DND-41 (cell line): ENCODE measurements around the gene RUNX2.
A peak's percentile ranks its signal among the peaks of the same experiment; 100 is the strongest.

Experiments
- ATAC-seq: fragments of 200-7000 bp; cut with Tn5 transposase; 3 replicates; pipeline ENCODE4 v1.9.1; 2021; ENCODE audit warnings: low read depth; ENCODE audit not compliant: insufficient read depth
- DNase-seq: peaks from one replicate; pipeline ENCODE4 v3.0.0-alpha.2; 2020
- H2AFZ ChIP-seq: 2 replicates; pipeline ENCODE4 v1.6.0; 2012; ENCODE audit warnings: low read depth, low read length
- H3K27ac ChIP-seq: 2 replicates; pipeline ENCODE4 v1.5.1; 2012; ENCODE audit warnings: low read length, inconsistent platforms
- H3K27me3 ChIP-seq: fragments of 200-600 bp; sonication (generic); 2 replicates; pipeline ENCODE4 v1.6.0; 2012; ENCODE audit warnings: low read length, mild to moderate bottlenecking, inconsistent platforms; ENCODE audit not compliant: insufficient read depth, poor library complexity
- H3K36me3 ChIP-seq: 2 replicates; pipeline ENCODE4 v1.5.1; 2012; ENCODE audit warnings: low read length, inconsistent platforms; ENCODE audit not compliant: insufficient read depth
- H3K4me1 ChIP-seq: 2 replicates; pipeline ENCODE4 v1.5.1; 2012; ENCODE audit warnings: mild to moderate bottlenecking, low read length; ENCODE audit not compliant: insufficient read depth
- H3K4me2 ChIP-seq: 2 replicates; pipeline ENCODE4 v1.6.0; 2012; ENCODE audit warnings: mild to moderate bottlenecking, moderate library complexity, low read length, inconsistent platforms; ENCODE audit not compliant: insufficient read depth
- H3K4me3 ChIP-seq, 2 experiments: fragments of 200-600 bp in 1 of 2; shearing (Covaris generic) in 1 of 2; 2 replicates each; pipeline ENCODE4 v1.5.1; 2012 to 2016; ENCODE audit warnings: inconsistent platforms in 2 of 2, low read length in 2 of 2, mild to moderate bottlenecking in 2 of 2, low read depth in 1 of 2, moderate library complexity in 1 of 2
- H3K79me2 ChIP-seq: 2 replicates; pipeline ENCODE4 v1.6.0; 2012; ENCODE audit warnings: low read length, inconsistent platforms; ENCODE audit not compliant: insufficient read depth
- H3K9ac ChIP-seq: 2 replicates; pipeline ENCODE4 v1.6.0; 2012; ENCODE audit warnings: low read depth, mild to moderate bottlenecking, inconsistent platforms, low read length, moderate library complexity
- H3K9me3 ChIP-seq: 2 replicates; pipeline ENCODE4 v1.5.1; 2012; ENCODE audit warnings: low read length, moderate library complexity, mild to moderate bottlenecking, inconsistent platforms; ENCODE audit not compliant: insufficient read depth, severe bottlenecking
- H4K20me1 ChIP-seq: 2 replicates; pipeline ENCODE4 v1.6.0; 2012; ENCODE audit warnings: low read length; ENCODE audit not compliant: insufficient read depth
- CTCF ChIP-seq: IDR thresholded peaks from 2 replicates; pipeline ENCODE4 v1.5.1; 2012; ENCODE audit warnings: borderline replicate concordance, low read length, moderate library complexity, mild to moderate bottlenecking; ENCODE audit not compliant: poor library complexity, severe bottlenecking; ENCODE audit errors: extremely low read depth
- EZH2 ChIP-seq: IDR thresholded peaks from 3 replicates; pipeline ENCODE4 v1.6.1; 2012; ENCODE audit warnings: borderline replicate concordance, low read depth, mild to moderate bottlenecking, moderate library complexity, low read length, inconsistent platforms; ENCODE audit not compliant: severe bottlenecking

Gene RUNX2

GRCh38 chr6:45417436-45417835 lies 89.3 kb downstream of the RUNX2 start:
- no peaks in the 10 kb centered on the region for H3K27me3 ChIP-seq
- no peak overlapping the region for H3K9ac ChIP-seq
- H4K20me1 ChIP-seq, result no peaks in the 10 kb centered on the region
- no peak overlapping the region for H2AFZ ChIP-seq
- H3K79me2 ChIP-seq, result peaks cover 19% of the 10 kb centered on the region
- DNase-seq (no peak), ATAC-seq (no peak)
- no peak overlapping the region for H3K27ac ChIP-seq
- H3K4me2 ChIP-seq, result no peak overlapping the region
- H3K36me3 ChIP-seq, result no peaks in the 10 kb centered on the region
- TF ChIP-seq CTCF, result no peak
- TF ChIP-seq EZH2, result no peak
- H3K4me1 ChIP-seq, result peaks cover 17% of the 10 kb centered on the region
- H3K9me3 ChIP-seq, result no peaks in the 10 kb centered on the region
- H3K4me3 ChIP-seq, result no peak overlapping the region

DNA sequence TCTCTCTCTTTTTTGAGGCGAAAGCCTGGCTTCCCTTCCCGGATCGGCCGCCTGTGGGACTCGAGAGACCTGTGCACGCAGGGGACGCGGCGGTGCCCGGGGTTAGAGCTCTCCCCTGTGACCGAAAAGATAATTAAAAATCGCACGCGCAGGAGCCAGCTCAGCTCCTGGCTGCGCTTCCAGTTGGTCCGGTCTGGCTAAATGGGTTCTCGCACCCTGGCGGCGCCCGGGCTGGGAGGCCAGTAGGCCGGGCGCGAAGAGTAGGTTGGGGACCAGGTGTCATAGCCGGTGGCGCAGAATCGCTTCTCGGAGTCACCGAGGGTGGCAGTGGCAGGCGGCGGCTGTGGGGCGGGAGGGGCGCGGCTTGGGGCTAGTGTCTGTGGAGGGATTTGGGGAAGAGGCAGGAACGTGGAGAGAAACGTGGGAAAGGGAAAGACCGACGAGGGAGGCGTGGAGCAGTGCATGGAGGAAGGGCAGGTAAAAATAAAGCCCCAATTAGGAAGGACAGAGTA lies 91.5 kb downstream of the RUNX2 start:
- Histone ChIP-seq H3K4me1 (peaks cover 37% of the 10 kb centered on the region), H3K27ac (no peak overlapping the region), H4K20me1 (no peaks in the 10 kb centered on the region), H3K4me2 (peak overlapping the region; percentile 24; the same call in 1 of the 2 replicates), H3K9ac (no peak overlapping the region), H3K4me3 (no peak overlapping the region), H3K36me3 (no peaks in the 10 kb centered on the region; the same call in 1 of the 2 replicates), H3K27me3 (no peaks in the 10 kb centered on the region), H2AFZ (no peak overlapping the region), H3K9me3 (no peaks in the 10 kb centered on the region), H3K79me2 (peaks cover 38% of the 10 kb centered on the region)
- no peak for ATAC-seq
- no peak for TF ChIP-seq EZH2
- no peak for TF ChIP-seq CTCF
- no peak for DNase-seq

- H3K4me2 ChIP-seq, result peak overlapping the region; percentile 65
- no peak for DNase-seq
- no peaks in the 10 kb centered on the region; the same call in 1 of the 2 replicates for H3K36me3 ChIP-seq
- H4K20me1 ChIP-seq, result no peaks in the 10 kb centered on the region
- no peak for ATAC-seq
- H3K9ac ChIP-seq, result peak overlapping the region; percentile 69
- peaks cover 38% of the 10 kb centered on the region for H3K4me1 ChIP-seq
- TF ChIP-seq EZH2, result no peak
- TF ChIP-seq CTCF, result no peak
- peak overlapping the region in 1 of 2 experiments; percentile 69; a peak in 1 of 4 replicates for H3K4me3 ChIP-seq
- H3K9me3 ChIP-seq, result no peaks in the 10 kb centered on the region
- peaks cover 41% of the 10 kb centered on the region for H3K79me2 ChIP-seq
- no peak overlapping the region for H2AFZ ChIP-seq
- no peaks in the 10 kb centered on the region for H3K27me3 ChIP-seq
- peak overlapping the region; percentile 87; the same call in 1 of the 2 replicates for H3K27ac ChIP-seq
Observed at GRCh38 chr6:45420083-45420908, 92.2 kb downstream of the RUNX2 start.
